Endothelial cell of umbilical vein (primary cell): ENCODE measurements around the gene ARHGAP32. TPM values are rescaled to one million over a fixed set of nuclear protein-coding genes. Genes with fewer than 3 reads are reported as not detected.

ENCODE experiments used
- BruUV-seq: library from RNA; stranded (reverse); fragments of 400-500 nt; replicated peaks from 2 replicates; lab custom pipeline; 2021; lab: Mats Ljungman, UMichigan
- CTCF ChIA-PET: fragments of 300-600, 350-600 bp; sonication (Branson Sonifier 250); formaldehyde crosslinking; loops from one replicate; lab custom pipeline; 2021; ENCODE audit warnings: antibody characterized with exemption, inconsistent platforms; lab: Charles Lee
- POLR2A ChIA-PET: fragments of 300-600, 350-600 bp; sonication (Branson Sonifier 250); formaldehyde crosslinking; loops from one replicate; lab custom pipeline; 2021; ENCODE audit warnings: antibody characterized with exemption, inconsistent platforms; lab: Charles Lee
- DNase-seq: peaks from one replicate; pipeline ENCODE4 v3.0.0-alpha.2; 2011; ENCODE audit warnings: low read depth, low spot score
- FAIRE-seq: peaks from 2 replicates; lab custom pipeline; 2011; peaks lifted over from hg19 to GRCh38; lab: Jason Lieb, UNC
- H2AFZ ChIP-seq: 2 replicates; pipeline ENCODE4 v1.6.0; 2012; ENCODE audit warnings: low read depth, low read length, control low read depth, inconsistent platforms
- H3K27ac ChIP-seq: 2 replicates; pipeline ENCODE4 v1.5.1; 2011; ENCODE audit warnings: low read depth, mild to moderate bottlenecking, control low read depth, low read length, moderate library complexity; ENCODE audit not compliant: insufficient read depth
- H3K27me3 ChIP-seq, 2 experiments: 2 replicates each; pipeline versions ENCODE4 v1.6.0 to v1.6.1; 2011; ENCODE audit warnings: low read length in 2 of 2, mixed read lengths in 1 of 2; ENCODE audit not compliant: control insufficient read depth in 2 of 2, insufficient read depth in 2 of 2
- H3K36me3 ChIP-seq, 2 experiments: 2 replicates in 1 of 2; 3 replicates in 1 of 2; pipeline ENCODE4 v1.5.1; 2011; ENCODE audit warnings: low read length in 2 of 2, mild to moderate bottlenecking in 1 of 2, moderate library complexity in 1 of 2; ENCODE audit not compliant: control insufficient read depth in 2 of 2, insufficient read depth in 2 of 2; ENCODE audit errors: extremely low read depth in 1 of 2
- H3K4me1 ChIP-seq: 3 replicates; pipeline ENCODE4 v1.5.1; 2011; ENCODE audit warnings: mild to moderate bottlenecking, low read length; ENCODE audit not compliant: control insufficient read depth, insufficient read depth; ENCODE audit errors: extremely low read depth
- H3K4me2 ChIP-seq: 2 replicates; pipeline ENCODE4 v1.6.1; 2011; ENCODE audit warnings: low read length, control low read depth, mixed read lengths; ENCODE audit not compliant: insufficient read depth
- H3K4me3 ChIP-seq, 3 experiments: fragments of 200-600 bp in 1 of 3; sonication (generic), shearing (Covaris generic) in 1 of 3; replicated peaks in 1 of 3; 2 replicates each; pipeline ENCODE4 v1.5.1; 2011 to 2016; ENCODE audit warnings: control low read depth in 3 of 3, low read length in 3 of 3, mild to moderate bottlenecking in 2 of 3, inconsistent platforms in 1 of 3, low read depth in 1 of 3, moderate library complexity in 1 of 3; ENCODE audit not compliant: insufficient read depth in 1 of 3
- H3K79me2 ChIP-seq: 2 replicates; pipeline ENCODE4 v1.6.0; 2012; ENCODE audit warnings: low read length, inconsistent platforms; ENCODE audit not compliant: control insufficient read depth, insufficient read depth
- H3K9ac ChIP-seq: replicated peaks from 2 replicates; pipeline ENCODE3; 2011; ENCODE audit warnings: low read length, control low read depth; ENCODE audit not compliant: insufficient read depth; ENCODE audit errors: extremely low read depth
- H3K9me1 ChIP-seq: replicated peaks from 3 replicates; pipeline ENCODE4 v1.6.0; 2011; ENCODE audit warnings: mild to moderate bottlenecking, low read length; ENCODE audit not compliant: control insufficient read depth, insufficient read depth; ENCODE audit errors: extremely low read depth
- H3K9me3 ChIP-seq: replicated peaks from 2 replicates; pipeline ENCODE4 v1.5.1; 2012; ENCODE audit warnings: low read length, inconsistent platforms; ENCODE audit not compliant: control insufficient read depth, insufficient read depth
- H4K20me1 ChIP-seq: replicated peaks from 2 replicates; pipeline ENCODE3; 2011; ENCODE audit warnings: mild to moderate bottlenecking, low read length; ENCODE audit not compliant: control insufficient read depth, insufficient read depth; ENCODE audit errors: extremely low read depth
- EZH2 ChIP-seq: IDR thresholded peaks from 2 replicates; pipeline ENCODE4 v1.6.1; 2012; ENCODE audit warnings: borderline replicate concordance, low read depth, mild to moderate bottlenecking, moderate library complexity, low read length, inconsistent platforms; ENCODE audit not compliant: severe bottlenecking
- FOS ChIP-seq: IDR thresholded peaks from 2 replicates; pipeline ENCODE4 v1.6.1; 2011; ENCODE audit warnings: mild to moderate bottlenecking, low read length, moderate library complexity, borderline replicate concordance; ENCODE audit not compliant: insufficient read depth
- GATA2 ChIP-seq: IDR thresholded peaks from 2 replicates; pipeline ENCODE4 v1.7.0; 2011; ENCODE audit warnings: low read depth, mild to moderate bottlenecking, moderate library complexity, mixed read lengths, low read length; ENCODE audit not compliant: insufficient read length, insufficient read depth
- JUN ChIP-seq: IDR thresholded peaks from 2 replicates; pipeline ENCODE4 v1.6.1; 2011; ENCODE audit warnings: borderline replicate concordance, low read depth; ENCODE audit not compliant: insufficient read length, insufficient read depth
- MAX ChIP-seq: IDR thresholded peaks from 2 replicates; pipeline ENCODE4 v1.6.1; 2011; ENCODE audit not compliant: insufficient read depth, insufficient read length
- MYC ChIP-seq: IDR thresholded peaks from one replicate; pipeline ENCODE4 v1.6.1; 2011; ENCODE audit warnings: mild to moderate bottlenecking, low read depth, low read length
- POLR2A ChIP-seq: IDR thresholded peaks from 2 replicates; pipeline ENCODE4 v1.6.1; 2012; ENCODE audit warnings: low read depth, mild to moderate bottlenecking, control low read depth, low read length
- POLR2AphosphoS5 ChIP-seq: IDR thresholded peaks from 2 replicates; pipeline ENCODE4 v1.6.1; 2012; ENCODE audit warnings: low read depth, mild to moderate bottlenecking, control low read depth, low read length, moderate library complexity; ENCODE audit not compliant: insufficient read depth
- dilution Hi-C: fragments of 300-500 bp; cut with MboI; formaldehyde crosslinking; loops from one replicate; pipeline ENCODE4 v1.15.0; 2019; ENCODE audit warnings: low sequenced_read_pairs; ENCODE audit not compliant: extremely low pct_ligation_motif_present
- intact Hi-C: fragments of 100-400 bp; cut with micrococcal nuclease; formaldehyde crosslinking; loops from one replicate; pipeline ENCODE4 v1.10.0; 2022
- polyA plus RNA-seq, 4 experiments: library from polyadenylated mRNA; depleted of rRNA in 3 of 4; stranded (reverse) in 3 of 4; unstranded in 1 of 4; fragments of >200 nt; gene quantifications; 2 replicates each; pipeline versions ENCODE4 v1.2.1 to v1.2.3, GENCODE V29; 2011 to 2012; ENCODE audit warnings: missing spikeins in 1 of 4
- total RNA-seq: library from RNA; stranded (reverse); gene quantifications from 2 replicates; pipeline ENCODE4 v1.2.3, GENCODE V29; 2021
- TF ChIP-seq, protein P1 (sequence below), 2 donors: IDR thresholded peaks; 1 replicate in 1 of 2; 2 replicates in 1 of 2; pipeline ENCODE4 v1.5.1; 2011; ENCODE audit warnings: low read length in 2 of 2, mild to moderate bottlenecking in 2 of 2, moderate library complexity in 2 of 2, control low read depth in 1 of 2, inconsistent platforms in 1 of 2, low read depth in 1 of 2; ENCODE audit not compliant: insufficient read depth in 1 of 2; ENCODE audit errors: extremely low read depth in 1 of 2

Gene ARHGAP32
- total and polyA plus RNA-seq, 2 donors (not counting 3 experiments of a cell fraction or from before 2014, with no cell fraction given), result 3.4 to 9.1 TPM

DNA sequence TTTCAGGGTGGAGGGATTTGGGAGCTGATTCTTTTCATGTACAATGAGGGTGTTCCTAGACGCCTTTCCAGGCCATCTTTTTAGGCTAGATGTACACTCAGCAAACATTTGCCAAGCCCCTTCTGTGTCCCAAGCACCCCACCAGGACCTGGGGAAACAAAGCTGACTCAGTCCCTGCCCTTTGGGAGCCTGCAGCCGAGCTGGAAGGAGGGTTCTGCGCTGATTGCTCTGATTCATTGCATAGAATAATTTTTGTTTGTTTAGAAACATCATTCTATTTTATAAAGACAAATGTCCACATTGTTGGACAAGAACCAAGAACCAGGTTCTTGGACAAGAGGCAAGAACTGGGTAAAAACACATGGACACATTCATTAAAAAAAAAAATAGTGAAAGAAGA lies 266.1 kb downstream of the ARHGAP32 start:
- BruUV-seq, result no TSS peak

More for the DNA sequence above, 266.1 kb downstream of the ARHGAP32 start:
- H3K9me3 ChIP-seq, result no peaks in the 10 kb centered on the region
- no peak overlapping the region for H3K4me2 ChIP-seq
- intact Hi-C loops, result no loop called here
- ChIA-PET POLR2A (no interaction called here), CTCF (interaction anchor here (1.4 to 2.2 kb wide), 2 partner anchors 16 to 41 kb away, joined by 3 to 11 read pairs; no protein-coding TSS in a partner anchor)
- H3K27ac ChIP-seq, result no peak overlapping the region
- H3K27me3 ChIP-seq, result peaks cover 2% of the 10 kb centered on the region in 2 experiments
- H3K9me1 ChIP-seq, result no peaks in the 10 kb centered on the region
- dilution Hi-C loops, result no loop called here
- no peaks in the 10 kb centered on the region for H4K20me1 ChIP-seq
- no peak overlapping the region for H3K9ac ChIP-seq
- FAIRE-seq, result no peak
- no peak overlapping the region for H3K4me3 ChIP-seq
- H3K36me3 ChIP-seq, result no peaks in the 10 kb centered on the region
- H3K4me1 ChIP-seq, result no peaks in the 10 kb centered on the region
- no peaks in the 10 kb centered on the region for H3K79me2 ChIP-seq
- no peak for DNase-seq
- TF ChIP-seq MYC (no peak), POLR2A (no peak), JUN (no peak), EZH2 (no peak), MAX (no peak), POLR2AphosphoS5 (no peak), GATA2 (no peak), FOS (no peak)
- TF ChIP-seq, protein P1, sequence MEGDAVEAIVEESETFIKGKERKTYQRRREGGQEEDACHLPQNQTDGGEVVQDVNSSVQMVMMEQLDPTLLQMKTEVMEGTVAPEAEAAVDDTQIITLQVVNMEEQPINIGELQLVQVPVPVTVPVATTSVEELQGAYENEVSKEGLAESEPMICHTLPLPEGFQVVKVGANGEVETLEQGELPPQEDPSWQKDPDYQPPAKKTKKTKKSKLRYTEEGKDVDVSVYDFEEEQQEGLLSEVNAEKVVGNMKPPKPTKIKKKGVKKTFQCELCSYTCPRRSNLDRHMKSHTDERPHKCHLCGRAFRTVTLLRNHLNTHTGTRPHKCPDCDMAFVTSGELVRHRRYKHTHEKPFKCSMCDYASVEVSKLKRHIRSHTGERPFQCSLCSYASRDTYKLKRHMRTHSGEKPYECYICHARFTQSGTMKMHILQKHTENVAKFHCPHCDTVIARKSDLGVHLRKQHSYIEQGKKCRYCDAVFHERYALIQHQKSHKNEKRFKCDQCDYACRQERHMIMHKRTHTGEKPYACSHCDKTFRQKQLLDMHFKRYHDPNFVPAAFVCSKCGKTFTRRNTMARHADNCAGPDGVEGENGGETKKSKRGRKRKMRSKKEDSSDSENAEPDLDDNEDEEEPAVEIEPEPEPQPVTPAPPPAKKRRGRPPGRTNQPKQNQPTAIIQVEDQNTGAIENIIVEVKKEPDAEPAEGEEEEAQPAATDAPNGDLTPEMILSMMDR (IDR thresholded peaks at IDR 0.05; ENCODE audit: extremely low read depth in 1 of 2, insufficient read depth in 1 of 2, low read depth in 1 of 2, low read length in 2 of 2), result no peak
- H2AFZ ChIP-seq, result no peak overlapping the region
